Transverse colon (tissue), 4 donors: ENCODE results near the gene CLMN. TPM values are rescaled to one million over a fixed set of nuclear protein-coding genes. Genes with fewer than 3 reads are reported as not detected.
"Not testable (repeated sequence)": the region's sequence is repeated elsewhere in the genome, so short reads cannot be mapped to it uniquely, and the experiment has no call there.

ENCODE experiments used
- DNase-seq: peaks from one replicate; pipeline ENCODE4 v3.0.0-alpha.2; 2019
- H3K27ac ChIP-seq, 4 donors: fragments of 200-600 bp; sonication (generic); 2 replicates each; pipeline ENCODE4 v1.5.1; 2016 to 2018; ENCODE audit warnings: inconsistent platforms in 4 of 4
- H3K27me3 ChIP-seq: fragments of 200-600 bp; sonication (generic); 2 replicates; pipeline ENCODE4 v1.5.1; 2017; ENCODE audit warnings: inconsistent platforms
- H3K36me3 ChIP-seq, 4 donors: fragments of 200-600 bp; sonication (generic); 2 replicates each; pipeline ENCODE4 v1.5.1; 2017 to 2019; ENCODE audit warnings: inconsistent platforms in 4 of 4
- H3K4me1 ChIP-seq, 4 donors: fragments of 200-600 bp; sonication (generic); 2 replicates each; pipeline ENCODE4 v1.5.1; 2017 to 2020; ENCODE audit warnings: inconsistent platforms in 4 of 4
- H3K4me3 ChIP-seq, 4 donors: fragments of 200-600 bp; sonication (generic); 1 replicate in 1 of 4; 2 replicates in 3 of 4; pipeline versions ENCODE4 v1.5.1 to v1.6.1; 2017 to 2019; ENCODE audit warnings: inconsistent platforms in 4 of 4
- H3K9me3 ChIP-seq, 2 donors: fragments of 200-600 bp; sonication (generic); 2 replicates each; pipeline ENCODE4 v1.5.1; 2017 to 2019; ENCODE audit warnings: inconsistent platforms in 2 of 2
- EP300 ChIP-seq: sonication (generic); formaldehyde crosslinking; IDR thresholded peaks from one replicate; pipeline ENCODE4 v1.6.1; 2017; ENCODE audit warnings: antibody characterized with exemption, low read depth
- POLR2A ChIP-seq: fragments of 450-650 bp; IDR thresholded peaks from one replicate; pipeline ENCODE4 v1.6.1; 2016; ENCODE audit warnings: antibody characterized with exemption, mild to moderate bottlenecking, moderate library complexity
- POLR2AphosphoS5 ChIP-seq, 3 donors: sonication (generic); formaldehyde crosslinking; IDR thresholded peaks; one replicate each; pipeline ENCODE4 v1.6.1; 2016; ENCODE audit warnings: antibody characterized with exemption in 3 of 3
- WGBS, 2 donors: methylation state at CpG; one replicate each; pipeline ENCODE4 v1.1.5; 2018; ENCODE audit warnings: low coverage in 1 of 2; 5-methylcytosine and 5-hydroxymethylcytosine counted together
- in situ Hi-C, 4 donors: fragments of 200-750 bp; cut with MboI; loops; one replicate each; pipeline versions ENCODE4 v1.15.0 to v1.15.1; 2017; ENCODE audit warnings: low sequenced_read_pairs in 3 of 4, low pct_ligation_motif_present in 1 of 4, low pct_unique_long_range_greater_than_20kb in 1 of 4
- intact Hi-C: fragments of 100-400 bp; cut with DNase I; formaldehyde crosslinking; loops from one replicate; pipeline ENCODE4 v1.15.1; 2023; ENCODE audit warnings: low total_unique reads
- total RNA-seq, 4 donors: library from RNA; depleted of rRNA; stranded (reverse); fragments of >200 nt; gene quantifications; one replicate each; pipeline ENCODE4 v1.1.0, GENCODE V29; 2016
- TF ChIP-seq, protein P1 (sequence below), 5 experiments: fragments of 200-600 bp in 3 of 5; fragments of 450-650 bp in 2 of 5; sonication (generic) in 3 of 5; IDR thresholded peaks; 1 replicate in 2 of 5; 2 replicates in 3 of 5; pipeline ENCODE4 v1.5.1; 2016 to 2017; ENCODE audit warnings: antibody characterized with exemption in 5 of 5, inconsistent platforms in 3 of 5, mild to moderate bottlenecking in 2 of 5, moderate library complexity in 1 of 5

The CLMN gene
- total RNA-seq, 4 donors from 2014 or later: 71.1 to 118 (median 90.1) TPM

- Histone ChIP-seq H3K9me3 (no peaks in the 10 kb centered on the region), H3K36me3 (no peaks in the 10 kb centered on the region), H3K27me3 (no peaks in the 10 kb centered on the region), H3K27ac (no peak overlapping the region), H3K4me3 (no peak overlapping the region), H3K4me1 (peaks cover 10 to 31% (median 29%) of the 10 kb centered on the region in 4 donors)
- no peak for DNase-seq
- TF ChIP-seq, protein P1, sequence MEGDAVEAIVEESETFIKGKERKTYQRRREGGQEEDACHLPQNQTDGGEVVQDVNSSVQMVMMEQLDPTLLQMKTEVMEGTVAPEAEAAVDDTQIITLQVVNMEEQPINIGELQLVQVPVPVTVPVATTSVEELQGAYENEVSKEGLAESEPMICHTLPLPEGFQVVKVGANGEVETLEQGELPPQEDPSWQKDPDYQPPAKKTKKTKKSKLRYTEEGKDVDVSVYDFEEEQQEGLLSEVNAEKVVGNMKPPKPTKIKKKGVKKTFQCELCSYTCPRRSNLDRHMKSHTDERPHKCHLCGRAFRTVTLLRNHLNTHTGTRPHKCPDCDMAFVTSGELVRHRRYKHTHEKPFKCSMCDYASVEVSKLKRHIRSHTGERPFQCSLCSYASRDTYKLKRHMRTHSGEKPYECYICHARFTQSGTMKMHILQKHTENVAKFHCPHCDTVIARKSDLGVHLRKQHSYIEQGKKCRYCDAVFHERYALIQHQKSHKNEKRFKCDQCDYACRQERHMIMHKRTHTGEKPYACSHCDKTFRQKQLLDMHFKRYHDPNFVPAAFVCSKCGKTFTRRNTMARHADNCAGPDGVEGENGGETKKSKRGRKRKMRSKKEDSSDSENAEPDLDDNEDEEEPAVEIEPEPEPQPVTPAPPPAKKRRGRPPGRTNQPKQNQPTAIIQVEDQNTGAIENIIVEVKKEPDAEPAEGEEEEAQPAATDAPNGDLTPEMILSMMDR (IDR thresholded peaks at IDR 0.05): no peak
- no peak for TF ChIP-seq POLR2AphosphoS5 (IDR thresholded peaks at IDR 0.05)
- TF ChIP-seq EP300: no peak
- no peak for TF ChIP-seq POLR2A
- intact Hi-C loops (no loop called here), in situ Hi-C loops (no loop called here)
- 85 to 93% methylated on average over 8 of the region's 8 CpGs for WGBS, 2 donors
These were observed 138.6 kb downstream of the CLMN start for GRCh38 chr14:95180966-95181741.

GRCh38 chr14:95175670-95176069, 144.0 kb downstream of the CLMN start:
- in situ Hi-C loops, H3K27me3 ChIP-seq, H3K27ac ChIP-seq, H3K9me3 ChIP-seq, H3K4me3 ChIP-seq, intact Hi-C loops, DNase-seq, H3K36me3 ChIP-seq: not testable (repeated sequence)
- peaks cover 0 to 13% (median 2%) of the 10 kb centered on the region in 4 donors for H3K4me1 ChIP-seq
- WGBS, 2 donors: 80 to 85% methylated on average over 3 of the region's 3 CpGs

- intact Hi-C loops: no loop called here
- 40 to 49% methylated on average over 2 of the region's 2 CpGs for WGBS, 2 donors
- H3K27ac ChIP-seq: no peak overlapping the region
These were observed 145.4 kb downstream of the CLMN start for GRCh38 chr14:95174184-95174792.

DNA sequence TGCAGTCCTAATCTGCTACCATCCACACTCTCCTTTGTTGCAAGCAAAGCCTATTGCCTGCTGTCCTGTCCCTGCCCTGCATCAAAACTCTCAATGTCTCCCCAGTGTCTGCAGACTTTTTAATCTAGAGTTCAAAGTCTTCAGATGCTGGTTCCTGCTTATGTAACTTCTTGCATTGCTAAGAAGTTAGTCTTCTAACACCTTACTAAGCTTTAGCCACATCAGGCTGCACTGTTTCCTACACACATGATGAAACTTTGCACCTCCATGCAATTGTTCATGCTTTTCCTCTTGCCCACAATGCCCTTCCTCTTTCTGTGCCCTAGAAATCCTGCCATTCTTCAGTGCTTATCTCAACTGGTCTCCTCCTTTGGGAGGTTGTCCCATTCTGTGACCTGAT, 146.2 kb downstream of the CLMN start:
- no peak for DNase-seq
- peaks cover 0 to 13% (median 2%) of the 10 kb centered on the region in 4 donors for H3K4me1 ChIP-seq
- no peaks in the 10 kb centered on the region for H3K27me3 ChIP-seq
- TF ChIP-seq EP300 (no peak), POLR2AphosphoS5 (IDR thresholded peaks at IDR 0.05) (no peak), POLR2A (no peak)
- TF ChIP-seq, protein P1 (IDR thresholded peaks at IDR 0.05): no peak
- intact Hi-C loops: no loop called here
- no peak overlapping the region for H3K27ac ChIP-seq
- no peak overlapping the region for H3K4me3 ChIP-seq
- H3K9me3 ChIP-seq: no peaks in the 10 kb centered on the region
- in situ Hi-C loops: no loop called here
- no peaks in the 10 kb centered on the region for H3K36me3 ChIP-seq

More at GRCh38 chr14:95174184-95174792, 145.4 kb downstream of the CLMN start:
- in situ Hi-C loops: no loop called here
- no peak for DNase-seq
- H3K36me3 ChIP-seq: no peaks in the 10 kb centered on the region
- H3K9me3 ChIP-seq: no peaks in the 10 kb centered on the region
- H3K4me3 ChIP-seq: no peak overlapping the region
- TF ChIP-seq POLR2A (no peak), POLR2AphosphoS5 (IDR thresholded peaks at IDR 0.05) (no peak), EP300 (no peak)
- TF ChIP-seq, protein P1 (IDR thresholded peaks at IDR 0.05): no peak
- no peaks in the 10 kb centered on the region for H3K27me3 ChIP-seq
- peaks cover 0 to 13% (median 2%) of the 10 kb centered on the region in 4 donors for H3K4me1 ChIP-seq
